Adrenal gland (tissue), 5 donors: ENCODE data around the gene HS3ST5.

ENCODE experiments used
- POLR2A ChIP-seq, 2 donors: fragments of 450-650 bp; IDR thresholded peaks; one replicate each; pipeline ENCODE4 v1.6.1; 2017; ENCODE audit warnings: antibody characterized with exemption in 2 of 2, mild to moderate bottlenecking in 2 of 2, moderate library complexity in 1 of 2
- TF ChIP-seq, protein P1 (sequence below), 6 experiments: fragments of 450-650 bp in 4 of 6; fragments of 200-600 bp in 2 of 6; sonication (generic) in 1 of 6; IDR thresholded peaks; 1 replicate in 5 of 6; 2 replicates in 1 of 6; pipeline versions ENCODE4 v1.5.1 to v1.8.0; 2016 to 2021; ENCODE audit warnings: antibody characterized with exemption in 6 of 6, mild to moderate bottlenecking in 2 of 6, moderate library complexity in 1 of 6
- donor health status: DM: no; HTN: no; CAD: no.

- TF ChIP-seq, protein P1, sequence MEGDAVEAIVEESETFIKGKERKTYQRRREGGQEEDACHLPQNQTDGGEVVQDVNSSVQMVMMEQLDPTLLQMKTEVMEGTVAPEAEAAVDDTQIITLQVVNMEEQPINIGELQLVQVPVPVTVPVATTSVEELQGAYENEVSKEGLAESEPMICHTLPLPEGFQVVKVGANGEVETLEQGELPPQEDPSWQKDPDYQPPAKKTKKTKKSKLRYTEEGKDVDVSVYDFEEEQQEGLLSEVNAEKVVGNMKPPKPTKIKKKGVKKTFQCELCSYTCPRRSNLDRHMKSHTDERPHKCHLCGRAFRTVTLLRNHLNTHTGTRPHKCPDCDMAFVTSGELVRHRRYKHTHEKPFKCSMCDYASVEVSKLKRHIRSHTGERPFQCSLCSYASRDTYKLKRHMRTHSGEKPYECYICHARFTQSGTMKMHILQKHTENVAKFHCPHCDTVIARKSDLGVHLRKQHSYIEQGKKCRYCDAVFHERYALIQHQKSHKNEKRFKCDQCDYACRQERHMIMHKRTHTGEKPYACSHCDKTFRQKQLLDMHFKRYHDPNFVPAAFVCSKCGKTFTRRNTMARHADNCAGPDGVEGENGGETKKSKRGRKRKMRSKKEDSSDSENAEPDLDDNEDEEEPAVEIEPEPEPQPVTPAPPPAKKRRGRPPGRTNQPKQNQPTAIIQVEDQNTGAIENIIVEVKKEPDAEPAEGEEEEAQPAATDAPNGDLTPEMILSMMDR (IDR thresholded peaks at IDR 0.05) = no peak
- TF ChIP-seq POLR2A (IDR thresholded peaks at IDR 0.05) = no peak
These were observed 217.2 kb downstream of the HS3ST5 start for GRCh38 chr6:114125576-114125975.
